NCI-H128 (cell line): ENCODE data around the gene RNPS1.

Experiments used
- DNase-seq: peaks from one replicate; lab custom pipeline; 2025; ENCODE audit not compliant: unreplicated experiment; lab: John Stamatoyannopoulos, UW

RNPS1 gene

GRCh38 chr16:2214719-2214968, 53.3 kb downstream of the RNPS1 start, which contains the start of gene PGP:
Gene PGP, minus strand, starts transcription at chr16:2214840. Its CDS starts 63 bp downstream, at chr16:2214777.
- no peak for DNase-seq

DNA sequence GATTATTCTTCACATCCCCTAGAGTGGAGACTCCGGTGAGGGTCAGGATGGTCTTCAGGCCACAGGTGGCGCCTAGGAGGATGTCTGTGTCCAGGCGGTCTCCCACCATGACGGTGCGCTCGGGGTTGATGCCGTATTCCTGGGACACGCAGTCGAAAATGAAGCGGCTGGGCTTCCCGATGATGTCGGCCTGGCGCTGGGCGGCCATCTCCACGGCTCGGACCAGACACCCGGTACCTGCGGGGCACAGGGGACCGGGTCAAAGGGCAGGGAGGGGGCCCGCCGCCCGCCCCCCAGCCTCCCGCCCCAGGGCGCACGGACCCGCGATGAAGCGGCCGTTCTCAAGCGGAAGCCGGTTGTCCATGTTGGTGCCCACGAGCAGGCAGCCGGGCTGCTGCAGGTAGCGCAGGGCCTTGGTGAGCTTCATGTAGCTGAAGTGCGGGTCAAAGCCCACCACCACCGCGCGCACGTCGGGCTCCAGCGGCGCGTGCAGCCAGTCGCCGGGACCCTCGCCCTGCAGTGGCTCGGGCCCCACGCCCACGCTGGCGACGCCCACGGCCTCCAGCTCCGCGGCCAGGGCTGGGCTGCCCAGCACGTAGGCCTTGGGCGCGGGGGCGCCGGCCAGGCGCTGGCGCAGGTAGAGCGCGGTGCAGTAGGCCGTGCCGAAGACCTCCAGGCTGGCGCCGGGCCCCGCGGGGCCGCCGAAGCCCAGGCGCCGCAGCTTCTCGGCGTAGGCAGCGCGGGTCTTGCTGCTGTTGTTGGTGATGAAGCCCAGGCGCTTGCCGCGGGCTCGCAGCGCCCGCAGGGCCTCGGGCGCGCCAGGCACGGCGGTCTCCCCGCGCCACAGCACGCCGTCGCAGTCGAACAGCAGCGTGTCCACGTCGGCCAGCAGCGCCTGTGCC, 53.9 kb downstream of the RNPS1 start:
- no peak for DNase-seq

DNA sequence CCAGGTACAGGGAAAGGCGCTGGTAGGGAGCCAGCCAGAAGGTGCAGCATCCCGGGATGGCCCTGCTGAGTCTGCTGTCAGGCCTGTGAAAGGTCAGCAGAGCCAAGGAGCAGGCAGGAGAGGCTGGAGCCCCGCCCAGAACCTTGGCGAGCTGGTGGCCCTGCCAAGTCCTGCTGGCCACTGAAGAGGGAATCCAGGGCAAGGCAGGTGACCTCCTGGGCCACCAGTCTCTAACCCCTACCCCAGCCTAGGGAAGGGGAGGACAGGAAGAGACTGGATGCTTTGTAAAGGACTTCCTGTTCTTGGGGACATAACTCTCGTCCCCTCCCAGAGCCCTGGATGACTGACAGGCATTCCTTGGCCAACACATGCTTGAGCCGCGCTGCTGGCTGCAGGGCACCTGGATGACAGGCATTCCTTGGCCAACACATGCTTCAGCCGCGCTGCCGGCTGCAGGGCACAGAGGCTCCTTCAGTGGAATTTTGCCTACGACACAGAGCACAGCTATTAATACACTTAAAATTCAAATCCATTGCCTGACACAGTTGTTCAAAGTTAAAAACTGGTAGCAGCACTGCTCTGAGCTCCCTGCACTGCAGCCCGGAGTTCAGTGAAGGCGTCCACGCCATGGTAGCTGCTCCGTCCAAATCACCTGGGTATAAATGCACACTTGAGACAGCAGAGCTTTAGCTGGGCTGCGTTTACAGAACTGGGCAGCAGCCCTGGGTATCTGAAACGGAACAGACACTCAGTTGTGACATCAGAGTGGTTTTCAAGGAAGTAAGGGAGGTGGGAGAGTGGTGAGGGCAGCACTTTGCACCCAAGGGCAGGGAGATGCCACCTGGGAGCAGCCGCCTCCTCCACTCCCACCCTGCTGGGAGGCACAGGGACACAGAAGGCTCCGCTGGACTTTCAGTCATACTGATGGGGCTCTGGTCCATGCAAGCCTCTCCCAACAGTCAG, 55.3 kb downstream of the RNPS1 start:
- DNase-seq = no peak

DNA sequence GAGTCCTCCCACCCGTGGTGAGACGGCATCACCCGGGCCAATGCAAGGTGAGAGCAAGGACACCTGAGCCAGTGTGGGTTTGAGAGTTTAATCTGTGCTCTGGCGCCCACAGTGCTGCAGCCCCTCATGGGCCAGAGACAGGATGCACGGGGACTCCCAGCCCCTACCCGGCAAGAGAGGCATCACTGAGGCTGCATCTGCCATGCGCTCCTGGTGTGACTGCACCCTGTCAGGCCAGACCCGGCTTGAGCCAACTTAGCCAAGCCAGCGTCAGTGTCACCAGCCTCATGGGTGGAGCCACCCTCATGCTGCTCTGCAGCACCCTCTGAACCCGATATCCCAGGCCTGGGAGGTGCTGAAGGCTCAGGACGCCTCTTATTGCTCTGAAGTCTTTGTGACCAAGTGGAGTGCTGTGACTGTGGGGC, 56.0 kb downstream of the RNPS1 start:
- DNase-seq = no peak

DNA sequence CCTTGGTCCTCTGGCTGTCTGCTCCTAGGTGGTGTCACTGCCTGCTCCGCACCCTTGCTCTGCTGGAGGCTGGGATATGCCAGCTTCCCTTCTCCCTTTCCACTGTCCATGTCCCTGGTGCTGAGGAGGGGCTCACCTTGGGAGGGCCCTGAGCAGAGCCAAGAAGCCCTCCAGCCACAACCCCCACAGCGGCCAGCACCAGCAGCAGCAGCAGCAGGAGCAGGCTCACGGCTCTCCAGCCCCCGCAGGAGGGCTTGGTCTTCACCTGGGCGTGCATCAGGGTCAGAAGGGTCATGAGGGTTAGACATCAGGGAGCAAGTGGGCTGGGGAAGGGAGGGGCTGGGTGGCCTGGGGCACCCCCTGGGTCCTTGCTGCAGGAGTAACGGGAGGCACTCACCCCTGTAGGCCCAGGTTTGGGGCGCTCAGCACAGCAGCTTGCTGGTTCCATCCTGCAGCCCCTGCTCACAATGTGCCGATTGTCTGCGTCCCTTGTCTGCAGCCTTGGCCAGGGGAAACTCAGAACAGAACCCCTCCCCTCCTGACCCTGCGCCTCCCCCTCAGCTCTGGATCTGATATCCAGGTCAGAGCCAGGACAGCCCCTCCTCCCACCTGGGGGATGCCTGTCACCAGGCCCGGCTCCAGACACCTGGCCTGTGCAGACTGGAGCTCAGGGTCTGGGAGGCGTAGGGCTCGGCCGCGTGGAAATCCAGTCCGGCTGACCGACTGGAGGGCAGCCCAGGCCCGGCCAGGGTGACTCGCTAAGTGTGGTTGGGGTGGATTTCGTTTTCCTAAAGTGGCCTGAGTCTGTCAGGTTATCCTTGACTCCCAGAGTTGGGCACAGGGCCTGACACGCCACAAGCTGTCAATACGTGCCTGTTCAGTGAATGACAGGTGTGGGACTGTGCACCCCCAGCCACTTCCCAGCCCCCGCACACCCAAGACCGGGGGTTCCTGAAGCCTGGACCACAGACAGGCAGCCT, 57.2 kb downstream of the RNPS1 start, which contains the start of gene BRICD5:
Gene BRICD5 (minus strand): TSS at position 478 of the 980 bp plus-strand sequence. CDS start 30 bp downstream, at position 448.
- no peak for DNase-seq

- no peak for DNase-seq
Observed at GRCh38 chr16:2210009-2210332, 58.0 kb downstream of the RNPS1 start.

DNA sequence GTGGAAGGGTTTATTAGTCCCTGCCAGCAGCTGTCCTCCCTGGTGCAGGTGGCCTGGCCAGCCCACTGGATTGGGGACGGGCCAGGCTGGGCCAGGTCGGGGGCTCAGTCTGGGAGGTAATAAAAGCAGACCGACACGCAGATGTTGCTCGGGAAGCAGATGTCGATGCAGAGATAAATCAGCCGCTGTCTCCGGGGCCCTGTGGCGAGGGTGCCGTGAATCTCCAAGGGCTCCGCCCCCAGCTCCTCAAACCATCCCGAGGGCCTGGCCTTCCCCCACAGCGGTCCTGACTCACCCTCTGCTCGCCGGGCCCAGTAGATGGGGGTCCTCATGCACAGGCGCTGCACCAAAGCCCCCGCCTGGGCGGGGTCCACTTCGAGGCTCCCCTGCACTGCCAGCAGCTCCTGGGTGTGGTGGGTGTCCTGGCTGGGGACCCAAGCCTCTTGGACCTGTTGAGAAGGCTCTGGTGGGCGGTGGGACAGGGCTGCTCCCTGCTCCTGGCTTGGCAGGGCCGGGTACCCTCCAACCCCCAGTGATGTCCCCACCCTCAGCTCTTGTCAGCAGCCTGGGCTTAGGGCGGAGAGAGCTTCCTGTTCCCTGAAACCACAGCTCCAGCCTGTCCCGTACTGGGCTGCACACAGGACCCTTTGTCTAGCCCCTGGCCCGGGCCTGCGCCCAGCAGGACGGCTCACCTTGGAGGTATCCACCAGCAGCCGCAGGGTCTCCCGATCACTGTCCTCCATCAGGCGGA, 58.5 kb downstream of the RNPS1 start:
- DNase-seq = no peak

DNA sequence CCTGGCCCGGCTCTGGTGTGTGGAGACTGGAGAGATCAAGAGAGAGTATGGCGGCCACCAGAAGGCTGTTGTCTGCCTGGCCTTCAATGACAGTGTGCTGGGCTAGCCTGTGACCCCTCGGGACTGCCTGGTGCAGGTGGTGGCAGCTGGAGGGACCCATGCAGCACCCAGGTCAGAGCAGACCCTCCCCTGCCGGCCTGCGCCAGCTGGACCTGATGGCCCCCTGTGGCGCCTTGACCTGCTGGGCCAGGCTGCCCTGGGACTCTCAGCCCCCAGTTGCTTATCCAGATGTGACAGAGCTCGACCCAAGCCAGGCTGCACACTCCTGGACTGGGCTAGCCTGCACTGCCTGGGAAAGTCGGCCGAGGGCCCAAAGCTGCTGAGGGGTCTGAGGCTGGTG, 59.2 kb downstream of the RNPS1 start:
- DNase-seq = no peak

GRCh38 chr16:2208308-2208707, 59.6 kb downstream of the RNPS1 start:
- DNase-seq = no peak

DNA sequence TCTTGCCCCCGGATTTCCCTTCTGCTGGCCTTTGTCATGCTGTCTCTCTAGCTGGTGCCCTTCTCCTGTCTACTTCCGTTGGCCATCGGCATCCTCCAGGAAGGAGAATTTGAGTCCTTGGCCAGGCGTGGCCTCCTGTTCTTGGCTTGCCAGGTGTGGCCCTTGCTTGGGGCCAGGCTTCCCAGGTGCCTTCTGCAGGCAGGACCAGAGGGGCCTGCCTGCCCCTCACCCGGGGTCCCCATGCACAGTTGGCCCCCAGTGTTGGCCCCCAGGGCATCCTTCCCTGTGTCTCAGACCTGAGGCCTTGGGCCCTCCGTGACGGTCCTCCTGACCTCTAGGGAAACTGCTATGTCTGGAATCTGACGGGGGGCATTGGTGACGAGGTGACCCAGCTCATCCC, 60.1 kb downstream of the RNPS1 start:
- DNase-seq = no peak

DNA sequence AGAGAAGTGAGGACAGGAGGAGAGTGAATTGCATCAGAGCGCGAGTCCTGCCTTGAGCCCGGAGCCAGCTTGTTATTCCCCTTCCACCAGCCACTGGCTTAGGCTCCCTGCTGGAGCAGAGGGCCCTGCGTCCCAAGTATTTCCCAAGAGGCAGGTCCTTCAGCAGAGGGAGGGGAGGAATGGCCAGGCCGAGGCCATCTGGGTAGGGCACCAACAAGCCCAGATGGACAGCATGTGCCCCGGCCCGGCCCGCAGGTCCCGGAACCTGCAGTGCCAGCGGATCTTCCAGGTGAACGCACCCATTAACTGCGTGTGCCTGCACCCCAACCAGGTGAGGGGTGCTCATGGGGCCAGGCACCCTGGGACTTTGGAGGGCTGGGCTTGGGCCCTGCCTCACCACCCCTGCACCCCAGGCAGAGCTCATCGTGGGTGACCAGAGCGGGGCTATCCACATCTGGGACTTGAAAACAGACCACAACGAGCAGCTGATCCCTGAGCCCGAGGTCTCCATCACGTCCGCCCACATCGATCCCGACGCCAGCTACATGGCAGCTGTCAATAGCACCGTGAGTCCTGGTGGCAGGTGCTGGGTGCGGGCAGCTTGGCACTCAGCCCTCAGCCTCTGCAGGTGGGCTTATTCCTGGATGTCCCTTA, 61.0 kb downstream of the RNPS1 start:
- DNase-seq = no peak

GRCh38 chr16:2206420-2206779, 61.5 kb downstream of the RNPS1 start:
- no peak for DNase-seq

DNA sequence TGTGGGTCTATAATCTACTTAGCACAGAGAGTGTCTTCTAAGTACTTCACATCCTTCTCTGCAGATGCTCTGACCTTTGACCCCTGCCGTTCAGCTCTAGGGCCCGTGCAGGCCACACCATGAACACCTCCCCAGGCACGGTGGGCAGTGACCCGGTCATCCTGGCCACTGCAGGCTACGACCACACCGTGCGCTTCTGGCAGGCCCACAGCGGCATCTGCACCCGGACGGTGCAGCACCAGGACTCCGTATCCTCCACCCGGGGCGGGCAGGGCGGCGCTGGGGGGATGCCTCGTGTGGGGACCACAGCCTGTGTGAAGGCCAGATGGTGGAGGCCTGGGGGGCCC, 62.0 kb downstream of the RNPS1 start:
- no peak for DNase-seq

DNA sequence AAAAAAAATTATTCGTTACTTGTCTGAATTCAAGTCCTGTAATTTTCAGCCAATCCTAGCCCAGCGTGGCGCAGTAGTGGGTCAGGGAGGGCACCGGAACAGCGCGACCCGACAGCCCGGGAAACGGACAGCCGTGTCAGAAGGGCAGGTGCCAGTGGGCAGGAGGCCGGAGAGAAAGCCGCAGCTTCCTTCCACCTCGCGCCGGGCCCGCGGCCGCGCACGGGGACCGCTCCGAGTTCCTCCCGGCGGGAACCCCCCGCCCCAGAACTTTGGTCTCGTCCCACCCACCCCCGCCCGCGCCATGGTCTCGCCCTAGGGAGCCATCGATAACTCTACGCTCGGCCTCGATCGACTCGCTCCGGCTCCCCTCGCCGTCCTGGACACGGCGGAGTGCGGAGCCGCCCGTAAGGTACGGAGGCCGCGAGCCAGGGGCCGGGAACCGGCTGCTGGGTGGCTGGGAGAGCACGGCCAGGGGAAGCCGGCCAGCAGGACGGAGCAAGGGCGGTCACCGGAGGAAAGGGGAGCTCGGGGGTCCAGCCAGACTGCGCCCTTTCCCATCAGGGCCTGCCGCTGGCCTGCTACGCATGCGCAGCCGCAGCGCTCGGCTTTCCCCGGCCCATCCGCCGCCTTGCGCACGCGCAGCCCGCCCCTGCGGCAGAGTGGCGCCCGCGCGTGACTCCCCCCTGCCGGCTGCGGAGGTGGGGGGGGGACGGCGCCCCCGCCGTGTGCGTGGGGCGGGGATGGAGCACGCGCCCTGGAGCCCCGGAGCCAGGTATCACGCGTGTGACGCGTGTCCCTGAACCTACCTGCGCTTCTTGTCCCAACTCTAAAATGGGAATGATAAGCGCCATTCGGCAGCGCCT, 62.6 kb downstream of the RNPS1 start, which contains the start of gene MLST8:
Gene MLST8 (plus strand): TSS at position 351 of the 863 bp plus-strand sequence. CDS start 632 bp downstream, outside the sequence.
- peak; percentile 64 for DNase-seq

DNA sequence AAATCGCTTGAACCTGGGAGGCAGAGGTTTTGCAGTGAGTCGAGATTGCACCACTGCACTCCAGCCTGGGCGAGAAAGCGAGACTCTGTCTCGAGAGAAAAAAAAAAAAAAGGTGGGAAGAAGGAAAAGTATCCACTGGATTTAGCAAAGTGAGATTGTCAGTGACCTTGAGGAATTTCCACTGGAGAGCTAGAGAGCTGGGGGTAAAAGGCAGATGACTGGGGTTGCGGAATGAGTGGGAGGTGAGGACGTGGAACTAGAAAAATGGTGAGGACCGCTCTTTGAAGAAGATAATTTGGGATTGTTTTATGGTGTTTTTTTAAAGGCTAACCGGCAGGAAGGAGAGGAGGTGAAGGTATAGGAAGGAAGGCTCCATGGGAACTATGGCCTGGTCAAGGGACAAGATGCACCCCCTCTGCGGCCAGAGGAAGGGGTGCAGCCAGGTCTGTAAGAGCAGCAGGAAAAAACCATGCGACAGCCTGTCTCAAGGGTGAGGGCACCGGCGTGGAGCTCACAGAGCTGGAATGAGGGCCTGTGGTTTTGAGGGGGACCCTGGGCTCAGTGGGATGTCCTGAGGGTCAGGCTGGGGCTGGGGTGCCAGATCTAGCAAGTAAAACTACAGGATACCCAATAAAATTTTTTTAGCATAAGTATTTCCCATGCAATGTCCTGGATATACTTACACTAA, 63.4 kb downstream of the RNPS1 start:
- no peak for DNase-seq
